Activated naive CD8-positive, alpha-beta T cell treated with anti-CD3 and anti-CD28 coated beads, Interleukin-2, amount 10 ng/mL, durations not matched to agents 7 days and 5 days (primary cell): ENCODE results near the gene AKNA. TPM values are rescaled to one million over a fixed set of nuclear protein-coding genes. Genes with fewer than 3 reads are reported as not detected.
A peak's percentile ranks its signal among the peaks of the same experiment; 100 is the strongest.

ENCODE experiments used
- ATAC-seq: fragments of 150-1000 bp; cut with Tn5 transposase; one replicate; pipeline ENCODE4 v1.10.0; 2021; ENCODE audit warnings: low read depth, moderate library complexity
- POLR2A ChIA-PET: fragments of 350-600 bp; sonication (Branson Sonifier 250); formaldehyde crosslinking; loops from one replicate; lab custom pipeline; 2021; ENCODE audit warnings: antibody characterized with exemption; lab: Charles Lee
- DNase-seq: peaks from one replicate; pipeline ENCODE4 v3.0.0; 2021
- H3K27ac Mint-ChIP-seq: one replicate; pipeline ENCODE4 v1.8.0; 2022; ENCODE audit warnings: mild to moderate bottlenecking, mixed read lengths
- H3K27me3 Mint-ChIP-seq: one replicate; pipeline ENCODE4 v1.8.0; 2022; ENCODE audit warnings: mild to moderate bottlenecking, moderate library complexity, mixed read lengths
- H3K36me3 Mint-ChIP-seq: one replicate; pipeline ENCODE4 v1.8.0; 2021; ENCODE audit warnings: mild to moderate bottlenecking, mixed read lengths
- H3K4me1 Mint-ChIP-seq: one replicate; pipeline ENCODE4 v1.8.0; 2021; ENCODE audit warnings: mixed read lengths
- H3K4me3 Mint-ChIP-seq: one replicate; pipeline ENCODE4 v1.8.0; 2022; ENCODE audit warnings: mild to moderate bottlenecking, moderate library complexity, mixed read lengths
- H3K9me3 Mint-ChIP-seq: one replicate; pipeline ENCODE4 v1.8.0; 2021; ENCODE audit warnings: mixed read lengths
- total RNA-seq, 2 experiments: library from RNA; stranded (reverse); gene quantifications; one replicate each; pipeline ENCODE4 v1.2.3, GENCODE V29; 2021

Gene AKNA
- total RNA-seq, 2 experiments from 2014 or later: 482 to 492 TPM

- no peak overlapping the region for H3K27ac Mint-ChIP-seq
- H3K4me1 Mint-ChIP-seq: no peaks in the 10 kb centered on the region
- no peak overlapping the region for H3K4me3 Mint-ChIP-seq
- peaks cover 2% of the 10 kb centered on the region for H3K36me3 Mint-ChIP-seq
- H3K27me3 Mint-ChIP-seq: no peaks in the 10 kb centered on the region
- POLR2A ChIA-PET: no interaction called here
- DNase-seq: no peak
- peaks cover 3% of the 10 kb centered on the region for H3K9me3 Mint-ChIP-seq
- ATAC-seq: no peak
Observed at GRCh38 chr9:114299286-114300152, 88.3 kb downstream of the AKNA start.

- ATAC-seq (no peak), DNase-seq (no peak)
- Mint-ChIP-seq H3K9me3 (peaks cover 4% of the 10 kb centered on the region), H3K27ac (no peak overlapping the region), H3K4me3 (no peak overlapping the region), H3K27me3 (no peaks in the 10 kb centered on the region), H3K36me3 (peaks cover 3% of the 10 kb centered on the region), H3K4me1 (no peaks in the 10 kb centered on the region)
- POLR2A ChIA-PET: no interaction called here
Observed at GRCh38 chr9:114296338-114296737, 91.4 kb downstream of the AKNA start.

GRCh38 chr9:114294664-114295063 lies 93.1 kb downstream of the AKNA start:
- no peak for ATAC-seq
- Mint-ChIP-seq H3K9me3 (peaks cover 4% of the 10 kb centered on the region), H3K4me1 (peaks cover 2% of the 10 kb centered on the region), H3K36me3 (peaks cover 3% of the 10 kb centered on the region), H3K27me3 (no peaks in the 10 kb centered on the region), H3K27ac (no peak overlapping the region), H3K4me3 (no peak overlapping the region)
- DNase-seq: no peak
- POLR2A ChIA-PET: interaction anchor here (0.7 kb wide), 1 partner anchor 137 kb away, joined by 5 read pairs; no protein-coding TSS in a partner anchor

GRCh38 chr9:114291886-114292590 lies 95.7 kb downstream of the AKNA start:
- Mint-ChIP-seq H3K9me3 (peaks cover 4% of the 10 kb centered on the region), H3K27me3 (no peaks in the 10 kb centered on the region), H3K4me1 (peaks cover 2% of the 10 kb centered on the region), H3K27ac (no peak overlapping the region), H3K36me3 (peaks cover 3% of the 10 kb centered on the region), H3K4me3 (no peak overlapping the region)
- ATAC-seq (no peak), DNase-seq (peak; percentile 15)
- POLR2A ChIA-PET: no interaction called here

- Mint-ChIP-seq H3K9me3 (peaks cover 4% of the 10 kb centered on the region), H3K36me3 (peaks cover 3% of the 10 kb centered on the region), H3K4me3 (no peak overlapping the region), H3K27ac (no peak overlapping the region), H3K4me1 (peaks cover 2% of the 10 kb centered on the region), H3K27me3 (no peaks in the 10 kb centered on the region)
- ATAC-seq (peak; percentile 61), DNase-seq (peak; percentile 78)
- POLR2A ChIA-PET: no interaction called here
Observed at GRCh38 chr9:114291064-114291474, 96.7 kb downstream of the AKNA start.

- peaks cover 3% of the 10 kb centered on the region for H3K36me3 Mint-ChIP-seq
- H3K27me3 Mint-ChIP-seq: no peaks in the 10 kb centered on the region
- peaks cover 4% of the 10 kb centered on the region for H3K9me3 Mint-ChIP-seq
- no peak for DNase-seq
- no peak for ATAC-seq
- no peak overlapping the region for H3K4me3 Mint-ChIP-seq
- POLR2A ChIA-PET: no interaction called here
- no peak overlapping the region for H3K27ac Mint-ChIP-seq
- peaks cover 2% of the 10 kb centered on the region for H3K4me1 Mint-ChIP-seq
Observed at GRCh38 chr9:114290561-114290986, 97.2 kb downstream of the AKNA start.

- peaks cover 3% of the 10 kb centered on the region for H3K36me3 Mint-ChIP-seq
- H3K4me1 Mint-ChIP-seq: peaks cover 2% of the 10 kb centered on the region
- ATAC-seq (no peak), DNase-seq (peak; percentile 25)
- peaks cover 4% of the 10 kb centered on the region for H3K9me3 Mint-ChIP-seq
- POLR2A ChIA-PET: no interaction called here
- H3K4me3 Mint-ChIP-seq: no peak overlapping the region
- H3K27me3 Mint-ChIP-seq: no peaks in the 10 kb centered on the region
- H3K27ac Mint-ChIP-seq: no peak overlapping the region
Observed at GRCh38 chr9:114289571-114290481, 98.0 kb downstream of the AKNA start.

GRCh38 chr9:114289106-114289505 lies 98.7 kb downstream of the AKNA start:
- POLR2A ChIA-PET: no interaction called here
- Mint-ChIP-seq H3K4me3 (no peak overlapping the region), H3K4me1 (peaks cover 2% of the 10 kb centered on the region), H3K27ac (no peak overlapping the region), H3K36me3 (no peaks in the 10 kb centered on the region), H3K9me3 (no peaks in the 10 kb centered on the region), H3K27me3 (no peaks in the 10 kb centered on the region)
- DNase-seq (peak; percentile 17), ATAC-seq (no peak)

GRCh38 chr9:114288193-114289091 lies 99.3 kb downstream of the AKNA start:
- no peaks in the 10 kb centered on the region for H3K27me3 Mint-ChIP-seq
- H3K4me3 Mint-ChIP-seq: no peak overlapping the region
- peaks cover 2% of the 10 kb centered on the region for H3K4me1 Mint-ChIP-seq
- POLR2A ChIA-PET: no interaction called here
- peak; percentile 19 for DNase-seq
- H3K36me3 Mint-ChIP-seq: no peaks in the 10 kb centered on the region
- no peaks in the 10 kb centered on the region for H3K9me3 Mint-ChIP-seq
- ATAC-seq: no peak
- H3K27ac Mint-ChIP-seq: no peak overlapping the region

GRCh38 chr9:114287763-114288192 lies 100.0 kb downstream of the AKNA start:
- H3K4me1 Mint-ChIP-seq: peaks cover 4% of the 10 kb centered on the region
- peak; percentile 16 for DNase-seq
- H3K27ac Mint-ChIP-seq: no peak overlapping the region
- H3K4me3 Mint-ChIP-seq: no peak overlapping the region
- no peaks in the 10 kb centered on the region for H3K9me3 Mint-ChIP-seq
- POLR2A ChIA-PET: no interaction called here
- ATAC-seq: no peak
- no peaks in the 10 kb centered on the region for H3K27me3 Mint-ChIP-seq
- no peaks in the 10 kb centered on the region for H3K36me3 Mint-ChIP-seq

- Mint-ChIP-seq H3K4me1 (peaks cover 4% of the 10 kb centered on the region), H3K27me3 (no peaks in the 10 kb centered on the region), H3K4me3 (no peak overlapping the region), H3K27ac (no peak overlapping the region), H3K36me3 (no peaks in the 10 kb centered on the region), H3K9me3 (no peaks in the 10 kb centered on the region)
- DNase-seq: peak; percentile 24
- no peak for ATAC-seq
- POLR2A ChIA-PET: no interaction called here
Observed at GRCh38 chr9:114287001-114287762, 100.6 kb downstream of the AKNA start.
